NCI-H510A (cell line): Measurements from ENCODE around the gene KIF26A.
A peak's percentile ranks its signal among the peaks of the same experiment; 100 is the strongest.
"Not testable (repeated sequence)": the region's sequence is repeated elsewhere in the genome, so short reads cannot be mapped to it uniquely, and the experiment has no call there.

Source experiments
- DNase-seq: peaks from one replicate; lab custom pipeline; 2025; lab: John Stamatoyannopoulos, UW

KIF26A gene

GRCh38 chr14:104143521-104144452 lies 5.4 kb downstream of the KIF26A start:
- DNase-seq, result no peak

GRCh38 chr14:104144453-104144790 lies 6.0 kb downstream of the KIF26A start:
- no peak for DNase-seq

DNA sequence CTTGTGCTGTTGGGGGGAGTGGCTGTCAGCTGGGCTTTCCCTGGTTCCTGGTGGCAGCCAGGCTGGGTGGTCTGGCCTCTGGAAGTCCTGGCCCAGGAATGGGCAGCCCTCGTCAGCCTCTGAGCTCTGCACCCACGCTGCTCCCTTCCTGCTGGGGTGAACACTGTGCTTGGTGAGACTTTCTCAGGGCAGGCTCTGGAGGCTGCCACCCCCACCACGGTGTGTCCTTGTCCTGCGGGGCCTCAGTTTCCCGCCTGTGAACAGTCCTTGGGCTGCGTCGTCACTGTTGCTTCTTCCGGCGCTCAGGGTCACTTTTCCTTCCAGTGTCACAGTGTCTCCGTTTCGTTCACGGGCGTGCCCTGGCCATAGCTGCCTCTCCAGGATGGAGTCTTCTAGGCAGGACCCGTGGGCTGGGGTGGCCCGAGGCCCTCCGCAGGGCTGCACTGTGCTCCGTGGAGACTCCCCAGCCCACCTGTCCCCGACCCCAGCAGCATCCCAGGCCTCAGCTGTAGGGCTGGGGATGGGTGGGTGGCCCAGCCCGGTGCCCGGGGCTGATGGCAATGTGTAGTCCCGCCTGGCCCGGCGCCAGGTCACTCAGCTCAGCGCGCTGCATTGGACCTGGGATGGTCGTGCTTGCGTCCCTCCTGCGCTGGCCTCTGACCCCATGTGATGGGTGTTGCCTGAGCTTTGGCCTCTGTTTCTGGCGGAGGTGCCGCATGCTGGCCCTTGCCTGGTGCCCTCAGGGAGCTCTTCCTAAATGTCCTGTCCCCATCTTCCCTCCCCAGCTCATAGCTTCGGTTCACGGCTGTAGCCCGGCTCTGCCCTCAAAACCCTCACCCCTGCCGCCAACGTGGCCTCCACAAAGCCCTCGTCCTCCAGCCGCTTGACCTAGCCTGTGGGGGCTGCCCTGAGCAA lies 6.8 kb downstream of the KIF26A start:
- DNase-seq, result no peak

GRCh38 chr14:104145826-104146601 lies 7.6 kb downstream of the KIF26A start:
- no peak for DNase-seq

DNA sequence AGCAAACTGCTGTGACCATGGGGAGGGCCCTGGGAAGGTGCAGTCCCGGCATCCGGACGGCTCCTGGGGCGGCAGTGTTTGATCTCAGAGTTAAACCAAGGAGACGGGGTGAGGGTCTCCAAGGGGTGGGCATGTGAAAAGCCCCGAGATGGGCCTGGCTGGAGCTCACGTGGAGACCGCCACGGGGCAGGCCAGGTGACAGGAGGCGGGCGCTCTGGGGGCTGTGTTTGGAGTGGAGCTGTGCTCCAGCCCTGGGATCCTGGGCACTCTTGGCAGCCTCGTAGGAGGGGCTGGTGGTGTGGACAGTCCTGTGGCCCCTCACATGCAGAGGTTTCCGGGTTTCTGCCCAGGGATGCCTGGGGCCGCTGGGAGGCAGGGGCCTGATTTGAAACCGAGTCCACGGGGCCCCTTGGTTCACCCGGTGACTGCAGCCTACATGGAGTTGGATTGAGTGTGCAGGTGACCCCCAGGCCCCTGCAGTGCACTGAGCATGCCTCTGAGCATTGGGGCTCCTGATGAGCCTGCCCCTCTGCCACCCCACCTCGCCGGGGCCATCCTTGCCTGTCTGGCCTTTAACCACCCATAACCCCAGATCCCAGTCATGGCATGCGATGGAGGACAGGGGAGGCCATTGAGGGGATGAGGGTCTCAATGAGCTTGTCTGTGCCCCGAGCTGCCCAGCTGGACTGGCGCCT lies 8.4 kb downstream of the KIF26A start:
- DNase-seq, result no peak

- DNase-seq, result no peak
These were observed 9.1 kb downstream of the KIF26A start for GRCh38 chr14:104147346-104148125.

- DNase-seq, result no peak
These were observed 10.3 kb downstream of the KIF26A start for GRCh38 chr14:104148433-104149277.

GRCh38 chr14:104149278-104149595 lies 10.8 kb downstream of the KIF26A start:
- DNase-seq, result no peak

- DNase-seq, result peak; percentile 62
These were observed 11.3 kb downstream of the KIF26A start for GRCh38 chr14:104149617-104150135.

- DNase-seq, result peak; percentile 75
These were observed 12.0 kb downstream of the KIF26A start for GRCh38 chr14:104150136-104151025.

GRCh38 chr14:104151026-104151381 lies 12.6 kb downstream of the KIF26A start:
- DNase-seq, result no peak

DNA sequence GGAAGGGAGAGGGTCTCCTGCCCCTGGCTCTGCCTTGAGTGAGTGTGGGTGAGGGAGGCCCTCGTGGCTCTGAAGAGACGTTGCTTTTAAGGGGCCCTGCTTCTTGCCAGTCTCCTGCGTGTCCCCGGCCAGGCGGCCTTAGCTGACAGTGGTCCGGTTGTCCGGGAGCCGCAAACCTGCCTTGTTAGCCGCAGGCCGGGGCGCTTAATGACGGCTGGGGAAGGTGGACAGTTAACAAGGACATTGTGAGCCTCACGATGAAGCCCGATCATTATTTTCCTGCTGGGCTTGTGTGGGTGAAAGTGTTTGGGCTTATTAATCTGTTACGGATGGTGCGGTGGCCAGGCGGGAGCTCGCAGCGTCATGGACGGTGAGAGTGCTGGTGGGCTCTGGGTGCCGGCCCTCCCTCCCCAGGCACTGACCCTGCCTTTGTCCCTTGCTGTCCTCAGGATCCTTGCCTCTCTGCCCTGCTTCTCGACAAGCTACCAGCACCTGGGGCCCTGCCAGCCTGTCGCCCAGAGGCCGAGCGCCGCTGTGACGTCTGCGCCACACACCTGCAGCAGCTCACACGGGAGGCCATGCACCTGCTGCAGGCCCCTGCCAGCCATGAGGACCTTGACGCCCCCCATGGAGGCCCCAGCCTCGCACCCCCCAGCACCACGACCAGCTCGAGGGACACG lies 13.3 kb downstream of the KIF26A start:
- DNase-seq, result no peak

GRCh38 chr14:104152246-104152575 lies 13.8 kb downstream of the KIF26A start:
- no peak for DNase-seq

DNA sequence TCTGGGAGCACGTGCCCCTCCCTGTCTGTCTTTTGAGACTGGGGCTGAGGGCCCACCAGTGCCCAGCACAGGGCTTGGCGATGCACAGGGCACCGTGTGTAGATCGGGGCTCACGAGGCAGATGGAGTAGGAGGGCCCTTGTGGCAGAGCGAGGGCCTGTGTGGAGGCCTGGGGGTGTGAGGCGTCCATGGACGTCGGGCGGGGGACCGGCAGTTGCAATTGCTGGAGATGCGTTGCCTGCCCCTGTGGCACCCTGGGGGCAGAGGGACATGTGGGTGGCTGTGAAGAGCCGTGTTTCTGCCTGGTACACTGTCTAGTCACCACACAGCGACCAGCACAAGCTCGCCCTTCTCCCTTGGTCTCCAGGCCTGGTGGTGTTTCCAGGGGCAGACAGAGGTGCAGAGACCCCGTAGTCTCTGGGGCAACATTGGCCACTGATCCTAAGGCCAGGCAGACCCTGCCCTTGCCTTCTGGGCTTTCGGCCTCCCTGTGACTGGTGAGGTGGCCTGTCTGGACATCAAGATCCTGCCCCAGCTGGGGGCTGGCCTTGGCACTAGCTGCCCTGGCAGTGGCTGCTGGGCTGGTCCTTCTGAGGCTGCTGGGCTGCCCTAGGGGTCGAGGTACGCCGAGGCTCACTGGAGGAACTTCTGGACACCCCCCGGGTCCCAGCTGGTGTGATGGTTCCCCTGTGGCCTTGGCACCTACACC lies 14.5 kb downstream of the KIF26A start:
- no peak for DNase-seq

- not testable (repeated sequence) for DNase-seq
These were observed 15.0 kb downstream of the KIF26A start for GRCh38 chr14:104153394-104153755.

DNA sequence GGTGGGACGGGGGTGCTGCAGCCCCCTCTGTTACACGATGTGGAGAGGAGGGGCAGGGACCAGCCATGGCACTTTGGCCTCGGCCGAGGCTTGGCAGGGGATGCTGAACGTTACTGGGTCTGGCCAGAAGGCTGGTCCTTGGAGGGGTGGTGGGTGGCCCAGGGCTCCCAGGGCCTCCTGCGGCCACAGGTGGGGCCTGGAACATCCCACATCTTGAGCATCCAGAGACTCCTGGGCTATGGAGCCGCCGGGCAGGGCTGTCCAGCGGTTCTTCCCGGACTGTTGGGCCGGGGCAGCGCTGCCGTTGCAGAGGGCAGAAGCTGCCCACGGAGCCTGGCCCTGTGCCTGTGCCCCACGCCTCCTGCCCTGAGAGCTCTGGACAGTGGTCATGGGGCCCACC lies 15.9 kb downstream of the KIF26A start:
- no peak for DNase-seq

DNA sequence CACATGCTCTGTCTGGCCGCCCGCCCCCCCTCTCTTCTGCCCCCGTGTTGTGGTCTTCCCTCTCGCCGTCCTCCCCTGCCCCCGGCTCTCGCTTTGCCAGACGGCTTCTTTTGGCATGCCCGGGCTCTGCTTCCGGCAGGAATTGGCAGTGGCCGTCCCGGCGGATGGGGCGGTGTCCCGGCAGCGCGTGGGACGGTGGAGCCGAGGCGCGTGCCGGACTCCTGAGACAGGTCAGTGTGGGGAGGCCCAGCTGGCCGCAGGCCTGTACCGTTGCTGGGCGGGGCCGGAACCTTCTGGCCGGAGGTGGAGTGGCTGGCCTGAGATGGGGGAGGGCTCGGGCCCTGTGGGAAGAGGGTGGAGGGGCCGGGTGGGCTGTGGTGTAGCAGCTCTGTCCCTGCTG lies 17.1 kb downstream of the KIF26A start:
- DNase-seq, result no peak

DNA sequence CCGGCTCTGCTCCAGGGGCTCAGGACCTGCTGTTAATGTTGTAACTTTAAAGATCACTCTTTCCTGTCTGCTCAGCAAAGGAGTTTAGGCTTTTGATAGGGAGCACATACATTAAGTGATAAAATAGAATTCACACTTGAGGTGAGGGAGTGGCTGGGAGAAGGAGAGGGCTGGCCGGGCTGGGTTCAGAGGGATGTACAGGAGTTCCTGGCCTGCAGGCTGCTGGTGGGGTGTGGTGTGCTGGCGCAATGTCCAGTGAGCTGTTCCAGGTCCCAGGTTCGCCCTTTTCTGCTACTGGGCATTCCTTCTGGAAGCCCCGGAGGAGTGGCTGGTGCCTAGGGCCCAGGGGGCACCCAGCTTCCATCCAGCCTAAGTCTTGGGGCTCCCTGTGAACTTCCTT lies 17.8 kb downstream of the KIF26A start:
- DNase-seq, result no peak
